ENCODE measurements around the gene C10orf62.
A peak's percentile ranks its signal among the peaks of the same experiment; 100 is the strongest.

C10orf62 gene

DNA sequence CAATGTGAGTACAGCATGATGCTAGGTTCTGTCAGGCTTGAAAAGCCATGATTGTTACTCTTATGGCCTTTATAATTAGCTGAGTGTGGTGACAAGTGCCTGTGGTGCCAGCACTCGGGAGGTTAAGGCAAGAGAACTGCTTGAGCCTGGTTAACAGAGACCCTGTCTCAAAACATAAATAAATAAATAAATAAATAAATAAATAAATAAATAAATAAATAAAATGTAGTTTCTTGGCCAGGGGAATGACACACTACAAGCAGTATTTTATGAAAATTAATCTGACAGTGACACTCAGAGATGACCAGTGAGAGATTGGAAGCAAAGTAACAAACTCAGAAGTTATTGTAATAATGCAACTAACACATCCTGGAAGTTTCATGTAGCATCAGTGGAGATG is 46.1 kb downstream of the C10orf62 start (continued):
- TF ChIP-seq, protein P1, sequence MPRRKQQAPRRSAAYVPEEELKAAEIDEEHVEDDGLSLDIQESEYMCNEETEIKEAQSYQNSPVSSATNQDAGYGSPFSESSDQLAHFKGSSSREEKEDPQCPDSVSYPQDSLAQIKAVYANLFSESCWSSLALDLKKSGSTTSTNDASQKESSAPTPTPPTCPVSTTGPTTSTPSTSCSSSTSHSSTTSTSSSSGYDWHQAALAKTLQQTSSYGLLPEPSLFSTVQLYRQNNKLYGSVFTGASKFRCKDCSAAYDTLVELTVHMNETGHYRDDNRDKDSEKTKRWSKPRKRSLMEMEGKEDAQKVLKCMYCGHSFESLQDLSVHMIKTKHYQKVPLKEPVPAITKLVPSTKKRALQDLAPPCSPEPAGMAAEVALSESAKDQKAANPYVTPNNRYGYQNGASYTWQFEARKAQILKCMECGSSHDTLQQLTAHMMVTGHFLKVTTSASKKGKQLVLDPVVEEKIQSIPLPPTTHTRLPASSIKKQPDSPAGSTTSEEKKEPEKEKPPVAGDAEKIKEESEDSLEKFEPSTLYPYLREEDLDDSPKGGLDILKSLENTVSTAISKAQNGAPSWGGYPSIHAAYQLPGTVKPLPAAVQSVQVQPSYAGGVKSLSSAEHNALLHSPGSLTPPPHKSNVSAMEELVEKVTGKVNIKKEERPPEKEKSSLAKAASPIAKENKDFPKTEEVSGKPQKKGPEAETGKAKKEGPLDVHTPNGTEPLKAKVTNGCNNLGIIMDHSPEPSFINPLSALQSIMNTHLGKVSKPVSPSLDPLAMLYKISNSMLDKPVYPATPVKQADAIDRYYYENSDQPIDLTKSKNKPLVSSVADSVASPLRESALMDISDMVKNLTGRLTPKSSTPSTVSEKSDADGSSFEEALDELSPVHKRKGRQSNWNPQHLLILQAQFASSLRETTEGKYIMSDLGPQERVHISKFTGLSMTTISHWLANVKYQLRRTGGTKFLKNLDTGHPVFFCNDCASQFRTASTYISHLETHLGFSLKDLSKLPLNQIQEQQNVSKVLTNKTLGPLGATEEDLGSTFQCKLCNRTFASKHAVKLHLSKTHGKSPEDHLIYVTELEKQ (tag by site-specific recombination; IDR thresholded peaks at IDR 0.05; ENCODE audit: borderline replicate concordance): no peak
- TF ChIP-seq ZBTB1 (tag by site-specific recombination; IDR thresholded peaks at IDR 0.05) (0 out of 2 replicates have a peak, but pooled peaks have one; percentile 42), ZFP3 (tag by site-specific recombination; IDR thresholded peaks at IDR 0.05; ENCODE audit: low read depth) (no peak), KLF10 (tag by site-specific recombination; IDR thresholded peaks at IDR 0.05) (no peak), ZNF521 (tag by site-specific recombination; IDR thresholded peaks at IDR 0.05) (no peak), ZNF2 (tag by site-specific recombination; IDR thresholded peaks at IDR 0.05) (no peak), ZNF155 (tag by site-specific recombination; IDR thresholded peaks at IDR 0.05) (0 out of 2 replicates have a peak, but pooled peaks have one; percentile 45), ZIC2 (tag by site-specific recombination; IDR thresholded peaks at IDR 0.05) (no peak), ZNF423 (tag by site-specific recombination; IDR thresholded peaks at IDR 0.05) (no peak), RBAK (tag by site-specific recombination; IDR thresholded peaks at IDR 0.05) (0 out of 2 replicates have a peak, but pooled peaks have one; percentile 42), SP3 (tag by site-specific recombination; IDR thresholded peaks at IDR 0.05) (0 out of 2 replicates have a peak, but pooled peaks have one; percentile 24), ZFHX2 (tag by site-specific recombination; conservative IDR thresholded peaks at IDR 0.05) (no peak), ZNF121 (tag by site-specific recombination; IDR thresholded peaks at IDR 0.05) (no peak), TCF7L2 (IDR thresholded peaks at IDR 0.05; ENCODE audit: borderline replicate concordance, low read depth, low read length) (no peak), ZNF529 (tag by site-specific recombination; IDR thresholded peaks at IDR 0.05; ENCODE audit: insufficient replicate concordance) (no peak), ZNF621 (tag by site-specific recombination; IDR thresholded peaks at IDR 0.05) (no peak), BCL11B (tag by site-specific recombination; IDR thresholded peaks at IDR 0.05; ENCODE audit: low read depth) (no peak), ZNF544 (tag by site-specific recombination; IDR thresholded peaks at IDR 0.05) (no peak), ZNF596 (tag by site-specific recombination; IDR thresholded peaks at IDR 0.05) (no peak), ZNF585B (tag by site-specific recombination; IDR thresholded peaks at IDR 0.05) (no peak), ZNF114 (tag by site-specific recombination; IDR thresholded peaks at IDR 0.05) (no peak), GLIS1 (tag by site-specific recombination; IDR thresholded peaks at IDR 0.05) (no peak)
- TF ChIP-seq, protein P2, sequence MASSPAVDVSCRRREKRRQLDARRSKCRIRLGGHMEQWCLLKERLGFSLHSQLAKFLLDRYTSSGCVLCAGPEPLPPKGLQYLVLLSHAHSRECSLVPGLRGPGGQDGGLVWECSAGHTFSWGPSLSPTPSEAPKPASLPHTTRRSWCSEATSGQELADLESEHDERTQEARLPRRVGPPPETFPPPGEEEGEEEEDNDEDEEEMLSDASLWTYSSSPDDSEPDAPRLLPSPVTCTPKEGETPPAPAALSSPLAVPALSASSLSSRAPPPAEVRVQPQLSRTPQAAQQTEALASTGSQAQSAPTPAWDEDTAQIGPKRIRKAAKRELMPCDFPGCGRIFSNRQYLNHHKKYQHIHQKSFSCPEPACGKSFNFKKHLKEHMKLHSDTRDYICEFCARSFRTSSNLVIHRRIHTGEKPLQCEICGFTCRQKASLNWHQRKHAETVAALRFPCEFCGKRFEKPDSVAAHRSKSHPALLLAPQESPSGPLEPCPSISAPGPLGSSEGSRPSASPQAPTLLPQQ (tag by site-specific recombination; IDR thresholded peaks at IDR 0.05): no peak
- TF ChIP-seq, protein P3, sequence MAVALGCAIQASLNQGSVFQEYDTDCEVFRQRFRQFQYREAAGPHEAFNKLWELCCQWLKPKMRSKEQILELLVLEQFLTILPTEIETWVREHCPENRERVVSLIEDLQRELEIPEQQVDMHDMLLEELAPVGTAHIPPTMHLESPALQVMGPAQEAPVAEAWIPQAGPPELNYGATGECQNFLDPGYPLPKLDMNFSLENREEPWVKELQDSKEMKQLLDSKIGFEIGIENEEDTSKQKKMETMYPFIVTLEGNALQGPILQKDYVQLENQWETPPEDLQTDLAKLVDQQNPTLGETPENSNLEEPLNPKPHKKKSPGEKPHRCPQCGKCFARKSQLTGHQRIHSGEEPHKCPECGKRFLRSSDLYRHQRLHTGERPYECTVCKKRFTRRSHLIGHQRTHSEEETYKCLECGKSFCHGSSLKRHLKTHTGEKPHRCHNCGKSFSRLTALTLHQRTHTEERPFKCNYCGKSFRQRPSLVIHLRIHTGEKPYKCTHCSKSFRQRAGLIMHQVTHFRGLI (tag by site-specific recombination; IDR thresholded peaks at IDR 0.05): no peak
- TF ChIP-seq, protein P4, sequence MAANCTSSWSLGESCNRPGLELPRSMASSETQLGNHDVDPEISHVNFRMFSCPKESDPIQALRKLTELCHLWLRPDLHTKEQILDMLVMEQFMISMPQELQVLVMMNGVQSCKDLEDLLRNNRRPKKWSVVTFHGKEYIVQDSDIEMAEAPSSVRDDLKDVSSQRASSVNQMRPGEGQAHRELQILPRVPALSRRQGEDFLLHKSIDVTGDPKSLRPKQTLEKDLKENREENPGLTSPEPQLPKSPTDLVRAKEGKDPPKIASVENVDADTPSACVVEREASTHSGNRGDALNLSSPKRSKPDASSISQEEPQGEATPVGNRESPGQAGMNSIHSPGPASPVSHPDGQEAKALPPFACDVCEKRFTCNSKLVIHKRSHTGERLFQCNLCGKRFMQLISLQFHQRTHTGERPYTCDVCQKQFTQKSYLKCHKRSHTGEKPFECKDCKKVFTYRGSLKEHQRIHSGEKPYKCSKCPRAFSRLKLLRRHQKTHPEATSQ (tag by site-specific recombination; IDR thresholded peaks at IDR 0.05): no peak
- TF ChIP-seq, protein P5, sequence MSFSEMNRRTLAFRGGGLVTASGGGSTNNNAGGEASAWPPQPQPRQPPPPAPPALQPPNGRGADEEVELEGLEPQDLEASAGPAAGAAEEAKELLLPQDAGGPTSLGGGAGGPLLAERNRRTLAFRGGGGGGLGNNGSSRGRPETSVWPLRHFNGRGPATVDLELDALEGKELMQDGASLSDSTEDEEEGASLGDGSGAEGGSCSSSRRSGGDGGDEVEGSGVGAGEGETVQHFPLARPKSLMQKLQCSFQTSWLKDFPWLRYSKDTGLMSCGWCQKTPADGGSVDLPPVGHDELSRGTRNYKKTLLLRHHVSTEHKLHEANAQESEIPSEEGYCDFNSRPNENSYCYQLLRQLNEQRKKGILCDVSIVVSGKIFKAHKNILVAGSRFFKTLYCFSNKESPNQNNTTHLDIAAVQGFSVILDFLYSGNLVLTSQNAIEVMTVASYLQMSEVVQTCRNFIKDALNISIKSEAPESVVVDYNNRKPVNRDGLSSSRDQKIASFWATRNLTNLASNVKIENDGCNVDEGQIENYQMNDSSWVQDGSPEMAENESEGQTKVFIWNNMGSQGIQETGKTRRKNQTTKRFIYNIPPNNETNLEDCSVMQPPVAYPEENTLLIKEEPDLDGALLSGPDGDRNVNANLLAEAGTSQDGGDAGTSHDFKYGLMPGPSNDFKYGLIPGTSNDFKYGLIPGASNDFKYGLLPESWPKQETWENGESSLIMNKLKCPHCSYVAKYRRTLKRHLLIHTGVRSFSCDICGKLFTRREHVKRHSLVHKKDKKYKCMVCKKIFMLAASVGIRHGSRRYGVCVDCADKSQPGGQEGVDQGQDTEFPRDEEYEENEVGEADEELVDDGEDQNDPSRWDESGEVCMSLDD (tag by site-specific recombination; IDR thresholded peaks at IDR 0.05): no peak
- TF ChIP-seq, protein P6, sequence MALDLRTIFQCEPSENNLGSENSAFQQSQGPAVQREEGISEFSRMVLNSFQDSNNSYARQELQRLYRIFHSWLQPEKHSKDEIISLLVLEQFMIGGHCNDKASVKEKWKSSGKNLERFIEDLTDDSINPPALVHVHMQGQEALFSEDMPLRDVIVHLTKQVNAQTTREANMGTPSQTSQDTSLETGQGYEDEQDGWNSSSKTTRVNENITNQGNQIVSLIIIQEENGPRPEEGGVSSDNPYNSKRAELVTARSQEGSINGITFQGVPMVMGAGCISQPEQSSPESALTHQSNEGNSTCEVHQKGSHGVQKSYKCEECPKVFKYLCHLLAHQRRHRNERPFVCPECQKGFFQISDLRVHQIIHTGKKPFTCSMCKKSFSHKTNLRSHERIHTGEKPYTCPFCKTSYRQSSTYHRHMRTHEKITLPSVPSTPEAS (tag by site-specific recombination; IDR thresholded peaks at IDR 0.05): no peak

Data from HEK293 (cell line).